Natural killer cell (primary cell): ENCODE measurements around the gene ZKSCAN2. TPM values are rescaled to one million over a fixed set of nuclear protein-coding genes. Genes with fewer than 3 reads are reported as not detected.

Source experiments
- ATAC-seq, 3 donors: fragments of 150-1000 bp in 2 of 3; fragments of 200-7000 bp in 1 of 3; cut with Tn5 transposase; 1 replicate in 1 of 3; 2 replicates in 2 of 3; pipeline ENCODE4 v1.10.0; 2021; ENCODE audit warnings: mild to moderate bottlenecking in 2 of 3, moderate library complexity in 2 of 3
- DNase-seq, 2 donors: peaks; one replicate each; pipeline versions ENCODE4 v3.0.0 to v3.0.0-alpha.2; 2013 to 2021; ENCODE audit warnings: mixed read lengths in 1 of 2
- H3K27ac ChIP-seq: one replicate; pipeline ENCODE4 v1.5.1; 2013; ENCODE audit warnings: mild to moderate bottlenecking, low read length
- H3K27me3 ChIP-seq: one replicate; pipeline ENCODE4 v1.6.1; 2013; ENCODE audit warnings: low read length; ENCODE audit not compliant: control insufficient read depth, insufficient read depth
- H3K36me3 ChIP-seq: one replicate; pipeline ENCODE4 v1.6.1; 2013; ENCODE audit warnings: low read length; ENCODE audit not compliant: control insufficient read depth, insufficient read depth
- H3K4me1 ChIP-seq: one replicate; pipeline ENCODE4 v1.6.1; 2013; ENCODE audit warnings: low read length; ENCODE audit not compliant: control insufficient read depth, insufficient read depth
- H3K4me3 ChIP-seq: one replicate; pipeline ENCODE4 v1.5.1; 2013; ENCODE audit warnings: low read length
- H3K9me3 ChIP-seq: one replicate; pipeline ENCODE4 v1.6.1; 2013; ENCODE audit warnings: low read length; ENCODE audit not compliant: control insufficient read depth, insufficient read depth
- H3K27ac Mint-ChIP-seq, 2 donors: one replicate each; pipeline ENCODE4 v1.8.0; 2022; ENCODE audit warnings: mild to moderate bottlenecking in 2 of 2, mixed read lengths in 2 of 2, moderate library complexity in 1 of 2
- H3K27me3 Mint-ChIP-seq, 2 donors: one replicate each; pipeline ENCODE4 v1.8.0; 2022; ENCODE audit warnings: low read depth in 2 of 2, mixed read lengths in 2 of 2
- H3K36me3 Mint-ChIP-seq: one replicate; pipeline ENCODE4 v1.8.0; 2022; ENCODE audit warnings: mixed read lengths
- H3K4me1 Mint-ChIP-seq, 2 donors: one replicate each; pipeline ENCODE4 v1.8.0; 2022; ENCODE audit warnings: mixed read lengths in 2 of 2
- H3K4me3 Mint-ChIP-seq: one replicate; pipeline ENCODE4 v1.8.0; 2022; ENCODE audit warnings: mild to moderate bottlenecking, moderate library complexity, mixed read lengths
- H3K9me3 Mint-ChIP-seq, 2 donors: one replicate each; pipeline ENCODE4 v1.8.0; 2022; ENCODE audit warnings: mixed read lengths in 2 of 2
- CTCF ChIP-seq: fragments of 200-600 bp; IDR thresholded peaks from one replicate; pipeline ENCODE4 v1.8.0; 2022; ENCODE audit warnings: antibody characterized with exemption
- WGBS: methylation state at CpG from one replicate; pipeline ENCODE4 v1.1.7; 2013; ENCODE audit warnings: missing lambda C conversion rate; ENCODE audit not compliant: insufficient coverage; 5-methylcytosine and 5-hydroxymethylcytosine counted together
- intact Hi-C: fragments of 100-400 bp; cut with micrococcal nuclease; formaldehyde crosslinking; loops from one replicate; pipeline ENCODE4 v1.14.2; 2022
- total RNA-seq, 4 donors: library from RNA; stranded (reverse); fragments of 120-200 nt in 1 of 4; gene quantifications; one replicate each; pipeline versions ENCODE4 v1.2.3 to v1.2.4, GENCODE V29; 2013 to 2022

The ZKSCAN2 gene
- total RNA-seq, 3 donors from 2014 or later (not counting 1 experiment from before 2014, with no cell fraction given) = 6.7 to 7.0 (median 6.8) TPM

GRCh38 chr16:25250467-25250866 is 7.2 kb downstream of the ZKSCAN2 start:
- Histone ChIP-seq H3K4me1 (no peaks in the 10 kb centered on the region), H3K4me3 (no peak overlapping the region), H3K27me3 (no peaks in the 10 kb centered on the region), H3K36me3 (peaks cover 27% of the 10 kb centered on the region), H3K27ac (no peak overlapping the region), H3K9me3 (no peaks in the 10 kb centered on the region)
- ATAC-seq = no peak
- no peaks in the 10 kb centered on the region for H3K4me1 Mint-ChIP-seq
- no peak overlapping the region for H3K27ac Mint-ChIP-seq
- no peaks in the 10 kb centered on the region for H3K9me3 Mint-ChIP-seq
- no peak for DNase-seq
- H3K27me3 Mint-ChIP-seq = no peaks in the 10 kb centered on the region
- peaks cover 15% of the 10 kb centered on the region for H3K36me3 Mint-ChIP-seq
- no peak overlapping the region for H3K4me3 Mint-ChIP-seq
- intact Hi-C loops = no loop called here
- no peak for TF ChIP-seq CTCF
- WGBS = 93% methylated on average over 1 of the region's 2 CpGs

GRCh38 chr16:25235991-25236390 is 21.7 kb downstream of the ZKSCAN2 start:
- intact Hi-C loops = no loop called here
- H3K4me3 ChIP-seq = no peak overlapping the region
- DNase-seq = no peak
- no peaks in the 10 kb centered on the region for H3K9me3 ChIP-seq
- peaks cover 5% of the 10 kb centered on the region for H3K36me3 ChIP-seq
- Mint-ChIP-seq H3K9me3 (no peaks in the 10 kb centered on the region), H3K4me1 (peaks cover 0 to 4% of the 10 kb centered on the region in 2 donors), H3K4me3 (no peak overlapping the region), H3K27ac (peak overlapping the region in 1 of 2 donors; percentile 21), H3K36me3 (no peaks in the 10 kb centered on the region), H3K27me3 (no peaks in the 10 kb centered on the region)
- no peak for TF ChIP-seq CTCF
- H3K4me1 ChIP-seq = peaks cover 2% of the 10 kb centered on the region
- H3K27ac ChIP-seq = no peak overlapping the region
- H3K27me3 ChIP-seq = no peaks in the 10 kb centered on the region
- WGBS = 87% methylated on average over 3 of the region's 3 CpGs
- no peak for ATAC-seq

GRCh38 chr16:25228372-25228771 is 29.3 kb downstream of the ZKSCAN2 start:
- H3K27me3 ChIP-seq = no peaks in the 10 kb centered on the region
- no peaks in the 10 kb centered on the region for H3K27me3 Mint-ChIP-seq
- no peak overlapping the region for H3K27ac ChIP-seq
- no peak for TF ChIP-seq CTCF
- no peak overlapping the region for H3K4me3 ChIP-seq
- DNase-seq (no peak), ATAC-seq (no peak)
- no peak overlapping the region for H3K27ac Mint-ChIP-seq
- H3K9me3 ChIP-seq = no peaks in the 10 kb centered on the region
- no peak overlapping the region for H3K4me3 Mint-ChIP-seq
- H3K36me3 ChIP-seq = no peaks in the 10 kb centered on the region
- WGBS = 75% methylated on average over 10 of the region's 10 CpGs
- no peaks in the 10 kb centered on the region for H3K9me3 Mint-ChIP-seq
- H3K4me1 ChIP-seq = no peaks in the 10 kb centered on the region
- no peaks in the 10 kb centered on the region for H3K36me3 Mint-ChIP-seq
- intact Hi-C loops = no loop called here
- peaks cover 0 to 7% of the 10 kb centered on the region in 2 donors for H3K4me1 Mint-ChIP-seq

- intact Hi-C loops = loop anchor here (1.0 kb wide), 1 partner anchor 170 kb away; no protein-coding TSS in a partner anchor
- H3K4me3 Mint-ChIP-seq = no peak overlapping the region
- peaks cover 0 to 7% of the 10 kb centered on the region in 2 donors for H3K4me1 Mint-ChIP-seq
- 96% methylated on average over 7 of the region's 7 CpGs for WGBS
- Histone ChIP-seq H3K27me3 (no peaks in the 10 kb centered on the region), H3K36me3 (no peaks in the 10 kb centered on the region), H3K4me3 (no peak overlapping the region), H3K27ac (no peak overlapping the region), H3K4me1 (no peaks in the 10 kb centered on the region), H3K9me3 (no peaks in the 10 kb centered on the region)
- DNase-seq (no peak), ATAC-seq (peak in 1 of 3 donors; percentile 7)
- TF ChIP-seq CTCF = no peak
- H3K36me3 Mint-ChIP-seq = no peaks in the 10 kb centered on the region
- H3K9me3 Mint-ChIP-seq = no peaks in the 10 kb centered on the region
- no peak overlapping the region for H3K27ac Mint-ChIP-seq
- H3K27me3 Mint-ChIP-seq = no peaks in the 10 kb centered on the region
These were observed 32.8 kb downstream of the ZKSCAN2 start for GRCh38 chr16:25224731-25225319.
